Measurements from ENCODE around the gene GABRB1. TPM values are rescaled to one million over a fixed set of nuclear protein-coding genes. Genes with fewer than 3 reads are reported as not detected.

Gene GABRB1
- total and polyA plus RNA-seq, 2 of the 8 experiments (the other 6 are each of a cell fraction or from before 2014, with no cell fraction given) = 0.22 to 0.38 TPM

GRCh38 chr4:47462799-47463234 is 431.4 kb downstream of the GABRB1 start:
- no peak for DNase-seq (ENCODE audit: low read depth in 1 of 2, low spot score in 2 of 2)
- Histone ChIP-seq H4K20me1 (replicated peaks in 1 of 2; ENCODE audit: control insufficient read depth in 1 of 2, insufficient read depth in 2 of 2, low read length in 2 of 2) (no peaks in the 10 kb centered on the region), H4K5ac (ENCODE audit: insufficient read length, low read depth, low read length) (peak overlapping the region; percentile 14), H2BK120ac (replicated peaks; ENCODE audit: low read depth, low read length) (no peak overlapping the region), H2BK5ac (ENCODE audit: low read depth, low read length) (no peak overlapping the region), H3K4me1 (replicated peaks in 1 of 4; ENCODE audit: control insufficient read depth in 3 of 4, insufficient read depth in 4 of 4, low read length in 3 of 4) (peaks cover 0 to 6% (median 1%) of the 10 kb centered on the region in 4 experiments; a peak in 3 of 7 replicates), H3K4ac (replicated peaks; ENCODE audit: insufficient read length, low read depth, low read length) (no peak overlapping the region), H3K23ac (ENCODE audit: insufficient read length) (no peak overlapping the region), H2AFZ (ENCODE audit: low read length) (peak overlapping the region; percentile 97), H2BK15ac (ENCODE audit: low read length) (no peak overlapping the region), H3K27ac (ENCODE audit: low read depth, low read length) (0 out of 2 replicates have a peak overlapping the region, but pooled peaks have one; percentile 14), H3K79me1 (ENCODE audit: low read depth, low read length) (no peaks in the 10 kb centered on the region), H3K14ac (ENCODE audit: insufficient read length) (no peak overlapping the region), H3K27me3 (replicated peaks in 1 of 4; ENCODE audit: control insufficient read depth in 3 of 4, extremely low read depth in 1 of 4, insufficient read depth in 3 of 4, low read length in 3 of 4) (no peaks in the 10 kb centered on the region; a peak in 1 of 7 replicates), H2BK12ac (ENCODE audit: low read depth, low read length) (no peak overlapping the region), H2AK5ac (ENCODE audit: low read depth, low read length) (no peak overlapping the region), H2BK20ac (ENCODE audit: low read length) (no peak overlapping the region), H3K23me2 (ENCODE audit: low read depth, low read length) (peaks cover 4% of the 10 kb centered on the region; the same call in 1 of the 2 replicates), H3K4me3 (ENCODE audit: extremely low read depth in 1 of 4, insufficient read depth in 2 of 4, low read depth in 3 of 4, low read length in 4 of 4) (peak overlapping the region; percentile 63 to 94 (median 84)), H4K91ac (replicated peaks; ENCODE audit: insufficient read length, low read length) (peak overlapping the region; percentile 34), H3K4me2 (ENCODE audit: insufficient read depth in 1 of 2, low read depth in 2 of 2, low read length in 2 of 2) (peak overlapping the region; percentile 80 to 91), H3K79me2 (ENCODE audit: control insufficient read depth in 1 of 2, insufficient read depth in 2 of 2, low read length in 2 of 2) (no peaks in the 10 kb centered on the region), H4K8ac (ENCODE audit: extremely low read depth, insufficient read depth, low read length) (no peak overlapping the region), H3K36me3 (ENCODE audit: control insufficient read depth in 2 of 4, insufficient read depth in 4 of 4, low read length in 3 of 4) (no peaks in the 10 kb centered on the region), H3K56ac (replicated peaks; ENCODE audit: insufficient read length, low read depth, low read length) (peak overlapping the region; percentile 70), H3K9me3 (ENCODE audit: insufficient read depth in 2 of 2, low read depth in 1 of 2, low read length in 1 of 2) (no peaks in the 10 kb centered on the region), H3K9ac (replicated peaks in 1 of 4; ENCODE audit: extremely low read depth in 1 of 4, low read depth in 3 of 4, low read length in 3 of 4) (peak overlapping the region in 3 of 4 experiments; percentile 2 to 63 (median 52); a peak in 4 of 7 replicates), H3K18ac (ENCODE audit: extremely low read depth, low read length) (peak overlapping the region; percentile 63; the same call in 1 of the 2 replicates)
- TF ChIP-seq RXRA (IDR thresholded peaks at IDR 0.05; ENCODE audit: insufficient read depth, low read depth, low read length) (no peak), EP300 (IDR thresholded peaks at IDR 0.05; ENCODE audit: borderline replicate concordance in 1 of 2, low read depth in 2 of 2, low read length in 2 of 2) (no peak), CHD2 (IDR thresholded peaks at IDR 0.05; ENCODE audit: low read length) (no peak), TEAD4 (IDR thresholded peaks at IDR 0.05; ENCODE audit: low read depth, low read length) (no peak), EZH2 (IDR thresholded peaks at IDR 0.05; ENCODE audit: low read depth, low read length, severe bottlenecking) (no peak)
- POLR2A ChIA-PET (ENCODE audit: partially characterized antibody) = interaction anchor here (0.9 to 1.4 kb wide), 2 partner anchors 23 to 84 kb away, joined by 3 read pairs; no protein-coding TSS in a partner anchor
- FAIRE-seq = no peak
- WGBS, 2 experiments (ENCODE audit: extremely low coverage in 1 of 2, insufficient coverage in 1 of 2, insufficient read length in 1 of 2, insufficient replicate concordance in 2 of 2, low coverage in 1 of 2, low lambda C conversion rate in 2 of 2, missing lambda C conversion rate in 1 of 2) = 3% methylated on average over 6 of the region's 6 CpGs; no CpG with 5 or more reads in 1 of the 2 experiments
- CTCF ChIA-PET (ENCODE audit: partially characterized antibody) = interaction anchor here (1.4 kb wide), 1 partner anchor 101 kb away, joined by 9 read pairs; no protein-coding TSS in a partner anchor

All from H1 (cell line).